Mucosa of descending colon (tissue), 3 donors: ENCODE results near the gene B3GALT6. TPM values are rescaled to one million over a fixed set of nuclear protein-coding genes. Genes with fewer than 3 reads are reported as not detected.

ENCODE experiments used
- ATAC-seq: fragments of 200-7000 bp; cut with Tn5 transposase; one replicate; pipeline ENCODE4 v1.9.1; 2020; ENCODE audit warnings: mild to moderate bottlenecking, moderate library complexity
- DNase-seq, 3 donors: peaks; one replicate each; pipeline ENCODE4 v3.0.0-alpha.2; 2020
- H3K36me3 ChIP-seq: fragments of 200-600 bp; one replicate; pipeline ENCODE4 v1.8.0; 2021; ENCODE audit warnings: low read depth, mild to moderate bottlenecking
- H3K4me1 ChIP-seq: fragments of 200-600 bp; one replicate; pipeline ENCODE4 v1.8.0; 2021; ENCODE audit warnings: low read depth, mild to moderate bottlenecking
- H3K4me3 ChIP-seq: fragments of 200-600 bp; one replicate; pipeline ENCODE4 v1.8.0; 2021; ENCODE audit warnings: mild to moderate bottlenecking
- H3K9me3 ChIP-seq: fragments of 200-600 bp; one replicate; pipeline ENCODE4 v1.8.0; 2021; ENCODE audit warnings: mild to moderate bottlenecking
- CTCF ChIP-seq: fragments of 200-600 bp; IDR thresholded peaks from one replicate; pipeline ENCODE4 v1.8.0; 2022; ENCODE audit warnings: antibody characterized with exemption, mild to moderate bottlenecking
- intact Hi-C, 2 donors: fragments of 100-400 bp; cut with DNase I in 1 of 2; cut with micrococcal nuclease in 1 of 2; formaldehyde crosslinking; loops; one replicate each; pipeline versions ENCODE4 v1.11.0 to v1.11.1; 2022; cut with DNase I, micrococcal nuclease
- total RNA-seq, 3 donors: library from RNA; stranded (reverse); fragmentation: NEBNext Ultra II Directional in 2 of 3; extraction: Animal tissue kit (Norgen Biotek cat#: 25700) in 2 of 3; gene quantifications; one replicate each; pipeline versions ENCODE4 v1.2.1 to v1.2.4, GENCODE V29; 2021 to 2023
- donor health status: DM: no; HTN: no; CAD: no; lungs with moderate emphysema.
- donor health status: DM: no; HTN: no; CAD: no.
- donor health status: DM: no; HTN: yes; CAD: no.

B3GALT6 gene
- total RNA-seq, 3 donors from 2014 or later: 7.3 to 12.5 (median 9.0) TPM

DNA sequence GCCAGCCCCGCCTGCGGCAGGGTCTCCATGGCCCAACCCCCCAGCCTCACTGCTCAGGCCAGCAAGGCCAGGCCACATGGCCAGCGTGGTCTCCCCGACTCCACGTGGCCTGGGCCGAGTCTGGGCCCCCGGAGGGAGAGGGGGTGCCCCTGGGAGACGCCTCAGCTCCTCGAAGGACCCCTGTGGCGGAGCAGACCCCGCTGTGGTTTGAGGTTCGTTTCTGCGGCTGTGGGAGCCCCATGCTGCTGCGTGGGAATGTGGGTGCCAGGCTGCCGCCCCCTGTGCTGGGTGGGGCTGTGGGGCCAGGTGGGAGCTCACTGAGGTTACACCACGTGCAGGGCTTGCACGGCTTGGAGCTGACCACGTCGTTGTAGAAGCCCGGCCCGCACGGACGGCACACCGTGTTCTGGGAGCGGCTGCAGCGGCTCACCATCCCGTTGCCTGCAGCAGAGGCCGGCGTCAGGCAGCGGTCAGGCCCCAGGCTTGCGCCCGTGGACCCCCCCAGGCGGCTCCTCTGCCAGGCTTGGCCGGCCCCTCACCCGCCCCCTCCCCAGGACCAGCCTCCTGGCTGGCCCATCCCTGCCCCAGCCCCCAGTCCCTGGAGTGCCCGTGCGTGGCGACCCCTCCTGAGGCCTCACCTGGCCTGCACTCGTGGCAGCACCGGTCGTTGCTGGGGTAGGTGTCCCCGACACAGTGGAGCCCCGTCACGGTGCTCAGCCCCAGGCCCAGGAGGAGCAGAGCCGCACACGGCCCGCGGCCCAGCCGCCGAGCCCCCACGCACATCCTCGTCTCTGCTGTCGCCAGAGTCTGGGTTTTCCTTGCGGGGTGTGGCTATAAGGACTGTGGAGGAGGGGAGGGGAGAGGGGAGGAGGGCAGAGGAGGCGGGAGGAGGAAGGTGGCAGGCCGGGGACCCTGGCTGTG is 18.4 kb upstream of the B3GALT6 start, which contains the start of gene TNFRSF4:
TNFRSF4 (minus strand) TSS at position 809 of the 921 bp plus-strand sequence; CDS start at position 783, 26 bp downstream.
- intact Hi-C loops: no loop called here
- H3K4me1 ChIP-seq: peaks cover 12% of the 10 kb centered on the region
- no peaks in the 10 kb centered on the region for H3K9me3 ChIP-seq
- DNase-seq (peak in 2 of 3 donors; percentile 42 to 62), ATAC-seq (peak; percentile 43)
- no peak within 1 kb of the TSS for H3K4me3 ChIP-seq
- peaks cover 7% of the 10 kb centered on the region for H3K36me3 ChIP-seq
- TF ChIP-seq CTCF: no peak

GRCh38 chr1:1215080-1215676 is 16.9 kb upstream of the B3GALT6 start:
- Histone ChIP-seq H3K4me1 (peaks cover 12% of the 10 kb centered on the region), H3K4me3 (no peak overlapping the region), H3K36me3 (peaks cover 7% of the 10 kb centered on the region), H3K9me3 (no peaks in the 10 kb centered on the region)
- ATAC-seq (no peak), DNase-seq (no peak)
- TF ChIP-seq CTCF: no peak
- intact Hi-C loops: no loop called here

DNA sequence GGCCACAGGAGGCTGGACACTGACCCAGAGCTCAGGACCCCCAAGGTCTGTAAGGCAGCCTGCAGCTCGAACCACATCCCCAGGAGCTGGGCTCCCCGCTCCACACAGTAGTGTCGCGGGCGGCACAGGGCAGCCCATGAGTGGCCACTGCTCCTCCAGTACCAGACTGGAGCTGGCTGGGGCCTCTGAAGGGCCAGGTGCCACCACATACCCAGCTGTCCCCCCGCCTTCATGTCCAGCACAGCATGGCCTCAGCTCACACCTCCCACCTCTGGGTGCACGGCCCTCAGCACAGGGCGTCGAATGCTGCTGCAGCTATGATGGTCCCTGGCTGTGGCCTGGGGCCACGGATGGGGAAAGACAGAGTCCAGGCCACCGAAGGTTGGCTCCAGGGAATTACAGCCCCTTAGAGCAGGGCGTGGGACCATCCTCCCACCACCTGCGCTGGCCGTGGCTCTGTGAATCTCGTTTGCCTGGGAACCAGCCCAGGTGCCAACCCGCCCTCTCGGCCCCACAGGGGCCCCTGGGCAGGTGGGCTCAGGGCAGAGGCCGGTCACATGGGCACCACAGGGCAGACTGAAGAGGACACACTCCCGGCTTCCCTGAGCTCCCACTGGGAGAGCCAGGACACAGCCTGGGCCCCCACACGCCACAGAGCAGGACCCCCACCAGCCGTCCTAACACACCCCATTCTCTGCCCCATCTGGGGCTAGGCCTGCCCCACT is 16.0 kb upstream of the B3GALT6 start:
- no peaks in the 10 kb centered on the region for H3K9me3 ChIP-seq
- DNase-seq (no peak), ATAC-seq (no peak)
- intact Hi-C loops: no loop called here
- H3K4me1 ChIP-seq: peaks cover 12% of the 10 kb centered on the region
- no peak overlapping the region for H3K4me3 ChIP-seq
- TF ChIP-seq CTCF: no peak
- H3K36me3 ChIP-seq: peaks cover 7% of the 10 kb centered on the region

DNA sequence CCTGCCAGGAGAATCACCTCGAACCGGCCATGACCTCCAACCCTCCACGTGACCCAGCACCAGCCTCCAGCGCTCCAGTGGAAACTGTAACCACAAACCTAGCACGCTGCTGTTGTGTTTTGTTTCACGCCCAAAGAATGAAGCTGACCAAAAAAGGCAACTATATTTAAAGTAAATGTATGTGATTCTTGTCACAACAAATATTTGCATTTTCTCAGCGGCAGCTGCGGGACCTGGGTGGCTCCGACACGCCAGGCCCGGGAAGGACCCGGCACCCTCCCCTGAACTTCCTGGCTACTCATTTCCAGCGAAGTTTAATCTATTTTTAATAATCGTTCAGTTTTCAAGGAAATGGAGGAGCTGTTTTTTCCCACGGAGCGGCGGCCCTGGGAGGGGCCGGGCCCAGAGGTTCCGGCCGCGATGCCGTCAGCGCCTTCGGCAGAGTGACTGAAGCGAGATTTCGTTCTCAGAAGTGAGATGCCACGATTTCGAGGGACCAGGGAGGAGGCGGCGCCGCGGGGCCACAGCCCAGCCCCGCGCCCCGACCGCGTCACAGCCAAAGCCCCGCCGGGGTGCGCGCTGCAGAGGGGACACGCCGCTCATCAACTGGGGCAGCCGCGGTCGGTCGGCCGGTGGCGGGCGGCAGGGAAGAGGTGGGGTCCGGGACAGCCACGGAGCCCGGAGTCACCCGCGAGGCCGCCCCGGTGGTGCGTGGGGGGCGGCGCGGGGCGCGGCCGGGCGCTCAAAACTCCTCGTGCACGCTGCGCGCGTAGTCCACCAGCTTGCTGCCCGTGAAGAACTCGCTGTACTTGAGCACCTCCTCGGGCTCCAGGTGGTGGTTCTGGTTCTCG is 15.0 kb upstream of the B3GALT6 start:
- TF ChIP-seq CTCF: no peak
- ATAC-seq (no peak), DNase-seq (no peak)
- no peak overlapping the region for H3K4me3 ChIP-seq
- H3K4me1 ChIP-seq: peaks cover 15% of the 10 kb centered on the region
- peaks cover 7% of the 10 kb centered on the region for H3K36me3 ChIP-seq
- intact Hi-C loops: no loop called here
- H3K9me3 ChIP-seq: no peaks in the 10 kb centered on the region
